B cell (primary cell): ENCODE data around the gene P2RX2.

Experiments
- EZH2 ChIP-seq: IDR thresholded peaks from 2 replicates; pipeline ENCODE4 v1.6.1; 2012; ENCODE audit warnings: borderline replicate concordance, low read depth, mild to moderate bottlenecking, moderate library complexity, low read length; ENCODE audit not compliant: insufficient read depth, poor library complexity, severe bottlenecking
- TF ChIP-seq, protein P1 (sequence below): fragments of 200-600 bp; IDR thresholded peaks from one replicate; pipeline ENCODE4 v1.8.0; 2022; ENCODE audit warnings: antibody characterized with exemption, mild to moderate bottlenecking

DNA sequence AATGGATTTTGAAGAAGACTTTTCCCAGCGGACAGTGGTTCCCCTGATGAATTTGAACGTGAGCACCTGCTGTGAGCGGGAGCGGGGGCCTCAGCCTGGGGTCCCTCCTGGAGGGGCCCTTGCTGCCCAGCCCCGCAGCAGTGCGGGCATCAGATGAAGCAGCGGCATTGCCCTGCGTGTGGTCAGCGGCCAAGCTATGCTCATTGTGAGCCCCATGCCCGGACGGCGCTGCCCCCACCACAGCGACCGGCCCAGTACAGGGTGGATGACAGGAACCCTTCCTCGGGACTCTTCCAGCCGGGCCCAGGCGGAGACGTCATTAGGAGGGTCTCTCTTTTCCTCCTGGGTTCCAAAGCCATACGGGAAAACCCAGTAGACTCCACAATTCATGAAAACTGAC lies 11.6 kb upstream of the P2RX2 start:
- TF ChIP-seq EZH2: no peak
- TF ChIP-seq, protein P1, sequence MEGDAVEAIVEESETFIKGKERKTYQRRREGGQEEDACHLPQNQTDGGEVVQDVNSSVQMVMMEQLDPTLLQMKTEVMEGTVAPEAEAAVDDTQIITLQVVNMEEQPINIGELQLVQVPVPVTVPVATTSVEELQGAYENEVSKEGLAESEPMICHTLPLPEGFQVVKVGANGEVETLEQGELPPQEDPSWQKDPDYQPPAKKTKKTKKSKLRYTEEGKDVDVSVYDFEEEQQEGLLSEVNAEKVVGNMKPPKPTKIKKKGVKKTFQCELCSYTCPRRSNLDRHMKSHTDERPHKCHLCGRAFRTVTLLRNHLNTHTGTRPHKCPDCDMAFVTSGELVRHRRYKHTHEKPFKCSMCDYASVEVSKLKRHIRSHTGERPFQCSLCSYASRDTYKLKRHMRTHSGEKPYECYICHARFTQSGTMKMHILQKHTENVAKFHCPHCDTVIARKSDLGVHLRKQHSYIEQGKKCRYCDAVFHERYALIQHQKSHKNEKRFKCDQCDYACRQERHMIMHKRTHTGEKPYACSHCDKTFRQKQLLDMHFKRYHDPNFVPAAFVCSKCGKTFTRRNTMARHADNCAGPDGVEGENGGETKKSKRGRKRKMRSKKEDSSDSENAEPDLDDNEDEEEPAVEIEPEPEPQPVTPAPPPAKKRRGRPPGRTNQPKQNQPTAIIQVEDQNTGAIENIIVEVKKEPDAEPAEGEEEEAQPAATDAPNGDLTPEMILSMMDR: no peak
